Frontal cortex (tissue), 4 donors: ENCODE data around the gene BLTP2. TPM values are rescaled to one million over a fixed set of nuclear protein-coding genes. Genes with fewer than 3 reads are reported as not detected.
"Not testable (repeated sequence)": the region's sequence is repeated elsewhere in the genome, so short reads cannot be mapped to it uniquely, and the experiment has no call there.

ENCODE experiments used
- DNase-seq, 2 donors: peaks; one replicate each; pipeline ENCODE4 v3.0.0; 2012; ENCODE audit warnings: low spot score in 2 of 2
- FAIRE-seq: peaks from 2 replicates; lab custom pipeline; 2012; peaks lifted over from hg19 to GRCh38; lab: Jason Lieb, UNC
- total RNA-seq: library from RNA; depleted of rRNA; stranded (reverse); fragments of >200 nt; gene quantifications from one replicate; pipeline ENCODE4 v1.2.3, GENCODE V29; 2014
- donor health status: control.
- donor health status: control.
- donor health status: control.

Gene BLTP2
- total RNA-seq, 1 donor from 2014 or later = 81.9 TPM

- FAIRE-seq = no peak
- DNase-seq = no peak
These were observed 34.6 kb downstream of the BLTP2 start for GRCh38 chr17:28610376-28610775.

- not testable (repeated sequence) for FAIRE-seq, DNase-seq
These were observed 40.9 kb downstream of the BLTP2 start for GRCh38 chr17:28604031-28604430.

GRCh38 chr17:28599311-28600184 is 45.4 kb downstream of the BLTP2 start:
- DNase-seq = peak; percentile 47 to 74
- FAIRE-seq = no peak

- FAIRE-seq = no peak
- peak; percentile 83 to 97 for DNase-seq
These were observed 46.1 kb downstream of the BLTP2 start, which contains the start of gene SPAG5 for GRCh38 chr17:28598799-28599310. TSS of gene SPAG5 (minus strand) at chr17:28599025. CDS start at chr17:28598946, 79 bp downstream.

- no peak for DNase-seq
- FAIRE-seq = no peak
These were observed 46.6 kb downstream of the BLTP2 start for GRCh38 chr17:28598389-28598788.

GRCh38 chr17:28597606-28598383 is 47.2 kb downstream of the BLTP2 start:
- no peak for DNase-seq

More at GRCh38 chr17:28597606-28598383, 47.2 kb downstream of the BLTP2 start:
- no peak for FAIRE-seq

Other genes starting within 250 kb of the BLTP2 start
- gene SLC46A1, start 238.9 kb downstream of the BLTP2 start, total RNA-seq = 12.2 TPM
- not detected for gene SLC13A2, start 171.5 kb downstream of the BLTP2 start, total RNA-seq
- not detected for gene FOXN1, start 138.8 kb downstream of the BLTP2 start, total RNA-seq
- 32.6 TPM for gene UNC119, start 92.5 kb downstream of the BLTP2 start, total RNA-seq
- gene PIGS, start 73.6 kb downstream of the BLTP2 start, total RNA-seq = 16.3 TPM
- gene ALDOC, start 68.3 kb downstream of the BLTP2 start, total RNA-seq = 56.7 TPM
- gene SPAG5, start 46.1 kb downstream of the BLTP2 start, total RNA-seq = 3.7 TPM
- gene RSKR, start 31.0 kb downstream of the BLTP2 start, total RNA-seq = 11.8 TPM
- 44.0 TPM for gene SDF2, start 16.7 kb upstream of the BLTP2 start, total RNA-seq
- 28.9 TPM for gene SUPT6H, start 17.0 kb upstream of the BLTP2 start, total RNA-seq
- 2.9 TPM for gene PROCA1, start 66.7 kb upstream of the BLTP2 start, total RNA-seq
- gene RAB34, start 72.7 kb upstream of the BLTP2 start, total RNA-seq = 12.2 TPM
- 436 TPM for gene RPL23A, start 74.8 kb upstream of the BLTP2 start, total RNA-seq
- gene TLCD1, start 81.1 kb upstream of the BLTP2 start, total RNA-seq = under 0.01 TPM
- gene NEK8, start 83.6 kb upstream of the BLTP2 start, total RNA-seq = 0.82 TPM
- 60.3 TPM for gene TRAF4, start 98.9 kb upstream of the BLTP2 start, total RNA-seq
- 2.4 TPM for gene FAM222B, start 197.6 kb upstream of the BLTP2 start, total RNA-seq
- 19.6 TPM for gene ERAL1, start 209.9 kb upstream of the BLTP2 start, total RNA-seq